RWPE1 (cell line): Measurements from ENCODE around the gene LAMA3.
A peak's percentile ranks its signal among the peaks of the same experiment; 100 is the strongest.

Source experiments
- CTCF ChIA-PET: fragments of 350-600 bp; sonication (Branson Sonifier 250); formaldehyde crosslinking; extraction: SDS; loops from one replicate; lab custom pipeline; 2021; lab: Yijun Ruan, JAX
- POLR2A ChIA-PET: fragments of 400-600 bp; formaldehyde crosslinking; extraction: SDS; loops from one replicate; lab custom pipeline; 2020; ENCODE audit warnings: antibody characterized with exemption; ENCODE audit not compliant: low non-redundant PET; lab: Yijun Ruan, JAX
- DNase-seq: peaks from one replicate; pipeline ENCODE4 v3.0.0; 2012; ENCODE audit warnings: low spot score
- H3K27ac ChIP-seq: fragments of 450-650 bp; 2 replicates; pipeline ENCODE4 v1.5.1; 2017
- TF ChIP-seq, protein P1 (sequence below): fragments of 450-650 bp; conservative IDR thresholded peaks from 2 replicates; pipeline ENCODE4 v1.5.1; 2017; ENCODE audit warnings: low read depth, mild to moderate bottlenecking

LAMA3 gene

DNA sequence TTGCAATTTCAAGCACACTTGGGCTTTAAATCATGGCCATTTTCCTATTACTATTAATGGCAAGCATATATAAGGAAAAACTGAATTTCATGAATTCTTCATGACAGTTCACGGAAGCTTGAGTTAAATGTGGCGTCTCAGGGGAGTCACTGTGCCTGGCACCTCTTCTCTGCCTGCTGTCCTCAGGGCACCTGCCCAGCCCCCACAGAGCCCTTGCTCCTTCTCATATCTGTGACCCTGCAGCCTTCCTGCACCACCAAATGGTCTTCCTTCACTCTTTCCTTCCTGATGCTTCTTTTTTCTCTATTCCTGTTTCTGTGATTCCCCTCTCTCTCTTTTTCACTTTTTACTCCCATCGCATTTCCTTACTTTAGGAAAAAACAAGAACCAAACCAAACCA, 35.4 kb downstream of the LAMA3 start:
- H3K27ac ChIP-seq: no peak overlapping the region
- DNase-seq: no peak
- ChIA-PET POLR2A (no interaction called here), CTCF (no interaction called here)
- TF ChIP-seq, protein P1, sequence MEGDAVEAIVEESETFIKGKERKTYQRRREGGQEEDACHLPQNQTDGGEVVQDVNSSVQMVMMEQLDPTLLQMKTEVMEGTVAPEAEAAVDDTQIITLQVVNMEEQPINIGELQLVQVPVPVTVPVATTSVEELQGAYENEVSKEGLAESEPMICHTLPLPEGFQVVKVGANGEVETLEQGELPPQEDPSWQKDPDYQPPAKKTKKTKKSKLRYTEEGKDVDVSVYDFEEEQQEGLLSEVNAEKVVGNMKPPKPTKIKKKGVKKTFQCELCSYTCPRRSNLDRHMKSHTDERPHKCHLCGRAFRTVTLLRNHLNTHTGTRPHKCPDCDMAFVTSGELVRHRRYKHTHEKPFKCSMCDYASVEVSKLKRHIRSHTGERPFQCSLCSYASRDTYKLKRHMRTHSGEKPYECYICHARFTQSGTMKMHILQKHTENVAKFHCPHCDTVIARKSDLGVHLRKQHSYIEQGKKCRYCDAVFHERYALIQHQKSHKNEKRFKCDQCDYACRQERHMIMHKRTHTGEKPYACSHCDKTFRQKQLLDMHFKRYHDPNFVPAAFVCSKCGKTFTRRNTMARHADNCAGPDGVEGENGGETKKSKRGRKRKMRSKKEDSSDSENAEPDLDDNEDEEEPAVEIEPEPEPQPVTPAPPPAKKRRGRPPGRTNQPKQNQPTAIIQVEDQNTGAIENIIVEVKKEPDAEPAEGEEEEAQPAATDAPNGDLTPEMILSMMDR: no peak

DNA sequence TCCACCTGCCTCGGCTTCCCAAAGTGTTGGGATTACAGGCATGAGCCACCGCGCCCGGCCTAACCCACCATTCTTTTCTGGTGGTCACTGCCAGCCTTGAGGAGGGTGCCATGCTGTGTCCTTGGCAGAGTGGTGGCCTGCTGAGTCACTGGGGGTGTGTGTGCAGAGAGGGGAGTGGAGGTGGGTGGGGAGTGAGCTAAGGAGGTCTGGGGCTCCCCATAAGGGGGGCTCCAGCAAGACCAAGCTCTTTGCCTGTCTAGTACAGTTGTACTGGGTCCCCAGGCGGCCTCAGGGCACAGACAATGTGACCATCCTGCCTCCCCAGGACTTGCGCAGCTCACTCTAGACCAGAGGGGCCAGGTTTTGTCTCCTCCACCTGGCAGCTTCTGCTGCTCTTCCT, 36.1 kb downstream of the LAMA3 start:
- CTCF ChIA-PET: no interaction called here
- peak overlapping the region; percentile 54 for H3K27ac ChIP-seq
- POLR2A ChIA-PET: no interaction called here

DNA sequence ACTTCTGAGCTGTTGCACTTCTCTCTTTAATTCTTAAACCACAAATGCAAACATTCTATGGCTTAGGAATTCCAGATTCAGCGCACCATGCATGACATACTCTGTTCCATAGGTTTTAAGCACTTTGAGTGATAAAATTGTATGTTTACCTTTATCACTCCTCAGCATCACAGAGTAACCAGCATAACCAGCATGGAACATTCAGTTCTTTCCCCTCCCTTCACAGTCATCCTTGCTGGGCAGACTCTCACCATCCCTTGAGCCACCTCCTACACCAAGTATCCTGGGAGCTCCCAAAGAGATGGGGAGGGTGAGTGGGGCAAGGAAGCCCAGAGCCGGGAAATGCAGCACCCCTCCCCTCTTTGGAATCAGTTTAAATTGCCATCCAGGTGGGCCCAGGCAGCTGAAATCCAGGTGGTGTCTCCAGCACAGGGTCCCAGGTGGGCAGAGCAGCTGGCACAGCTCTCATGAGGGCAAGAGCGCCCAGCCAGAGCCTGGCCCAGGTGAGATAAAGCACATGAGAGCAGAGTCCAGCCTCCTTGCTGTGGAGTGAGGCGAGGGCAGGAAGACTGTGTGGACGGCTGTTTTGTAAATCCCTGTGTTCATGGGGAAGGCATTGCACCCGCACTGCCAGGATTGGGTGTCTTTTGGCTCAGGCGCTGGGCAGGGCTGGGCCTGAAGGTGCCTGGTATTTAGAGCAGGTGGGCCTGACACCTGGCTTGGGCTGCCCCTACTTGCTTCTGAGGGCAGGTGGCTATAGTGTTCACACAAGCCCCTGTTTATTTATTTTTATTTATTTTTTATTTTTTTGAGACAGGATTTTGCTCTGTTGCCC, 36.8 kb downstream of the LAMA3 start:
- H3K27ac ChIP-seq: peak overlapping the region; percentile 54
- ChIA-PET CTCF (no interaction called here), POLR2A (no interaction called here)
- TF ChIP-seq, protein P1: no peak
- DNase-seq: no peak

More for the DNA sequence above, 36.1 kb downstream of the LAMA3 start:
- TF ChIP-seq, protein P1: no peak
- DNase-seq: no peak

DNA sequence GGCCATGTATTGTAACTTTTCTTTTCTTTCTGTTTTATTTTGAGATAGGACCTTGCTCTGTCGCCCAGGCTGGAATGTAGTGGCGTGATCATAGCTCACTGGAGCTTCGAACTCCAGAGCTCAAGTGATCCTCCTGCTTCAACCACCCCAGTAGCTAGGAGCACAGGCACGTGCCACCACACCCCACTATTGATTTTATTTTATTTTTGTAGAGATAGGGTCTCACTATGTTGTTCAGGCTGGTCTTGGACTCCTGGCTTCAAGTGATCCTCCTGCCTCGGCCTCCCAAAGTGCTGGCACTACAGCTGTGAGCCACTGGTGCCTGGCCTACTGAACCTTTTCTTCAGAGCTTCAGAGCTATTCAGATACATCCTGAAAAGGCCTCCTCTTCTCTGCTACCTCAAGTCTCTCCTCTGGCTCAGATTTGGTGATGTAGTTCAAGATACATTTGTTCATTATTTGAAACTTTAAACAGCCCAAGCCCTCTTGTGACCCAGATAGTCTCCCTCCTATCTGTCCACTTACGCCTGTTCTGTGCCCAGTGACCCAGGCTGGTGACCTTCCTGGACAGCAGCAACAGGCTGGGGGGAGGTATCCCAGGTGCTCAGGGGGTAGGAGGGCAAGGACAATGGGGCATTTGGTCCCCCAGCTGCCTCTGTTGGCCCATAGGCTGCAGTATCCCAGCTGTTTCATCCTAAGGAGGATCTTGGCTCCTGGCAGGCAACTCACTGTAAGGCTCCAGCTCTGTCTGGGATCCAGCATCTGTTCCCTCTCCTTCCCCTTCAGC, 38.6 kb downstream of the LAMA3 start:
- POLR2A ChIA-PET: no interaction called here

DNA sequence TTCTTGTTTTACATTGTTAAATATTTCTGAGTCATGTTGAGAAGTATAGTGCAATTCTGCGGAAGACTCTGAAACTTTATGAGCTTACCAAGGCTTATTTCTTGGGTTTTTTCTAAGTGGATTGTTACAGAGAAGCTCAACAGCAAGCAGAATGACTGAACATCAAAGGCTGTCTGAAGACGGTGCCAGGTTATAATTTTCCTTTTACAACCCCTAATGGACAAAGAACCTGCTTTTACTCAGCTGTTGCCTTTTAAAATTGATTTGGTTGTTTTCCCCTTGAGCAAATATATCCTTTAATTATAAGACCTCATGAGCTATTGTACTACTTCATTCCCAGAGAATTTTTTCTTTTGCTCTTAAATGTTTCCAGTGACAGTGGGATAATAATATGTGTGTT, 41.6 kb downstream of the LAMA3 start:
- CTCF ChIA-PET: interaction anchor here (0.6 kb wide), 1 partner anchor 29 kb away, joined by 3 read pairs; no protein-coding TSS in a partner anchor
- POLR2A ChIA-PET: no interaction called here
- DNase-seq: no peak

More for the DNA sequence above, 38.6 kb downstream of the LAMA3 start:
- CTCF ChIA-PET: no interaction called here
- H3K27ac ChIP-seq: no peak overlapping the region
- no peak for DNase-seq
- TF ChIP-seq, protein P1: no peak

DNA sequence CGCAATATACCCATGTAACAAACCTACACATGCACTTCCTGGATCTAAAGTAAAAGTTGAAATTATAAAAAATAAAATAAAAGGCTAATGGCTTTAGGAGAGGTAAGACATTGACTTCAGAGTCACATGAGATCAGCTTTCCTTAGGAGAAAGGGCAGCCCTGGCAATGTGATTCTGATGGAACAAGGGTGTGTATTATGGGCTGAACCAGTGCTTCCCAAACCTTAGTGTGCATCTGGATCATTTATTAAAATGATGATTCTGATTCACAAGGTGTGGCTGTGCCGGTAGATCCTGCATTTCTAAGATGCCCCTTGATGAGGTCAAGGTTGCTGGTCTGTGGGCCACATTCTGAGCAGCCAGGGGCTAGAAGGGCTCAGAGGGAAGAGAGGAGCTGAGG, 42.6 kb downstream of the LAMA3 start:
- POLR2A ChIA-PET: no interaction called here
- CTCF ChIA-PET: no interaction called here
- DNase-seq: no peak
- TF ChIP-seq, protein P1: no peak
- no peak overlapping the region for H3K27ac ChIP-seq

More for the DNA sequence above, 41.6 kb downstream of the LAMA3 start:
- H3K27ac ChIP-seq: no peak overlapping the region
- TF ChIP-seq, protein P1: no peak
